HG03097 (cell line): ENCODE measurements around the gene PTGES3L.
"Not testable (repeated sequence)": the region's sequence is repeated elsewhere in the genome, so short reads cannot be mapped to it uniquely, and the experiment has no call there.

Experiments
- ATAC-seq: cut with Tn5 transposase; IDR thresholded peaks from one replicate; pipeline ENCODE4 v1.9.1; 2021; ENCODE audit not compliant: unreplicated experiment, low FRiP score

PTGES3L gene

DNA sequence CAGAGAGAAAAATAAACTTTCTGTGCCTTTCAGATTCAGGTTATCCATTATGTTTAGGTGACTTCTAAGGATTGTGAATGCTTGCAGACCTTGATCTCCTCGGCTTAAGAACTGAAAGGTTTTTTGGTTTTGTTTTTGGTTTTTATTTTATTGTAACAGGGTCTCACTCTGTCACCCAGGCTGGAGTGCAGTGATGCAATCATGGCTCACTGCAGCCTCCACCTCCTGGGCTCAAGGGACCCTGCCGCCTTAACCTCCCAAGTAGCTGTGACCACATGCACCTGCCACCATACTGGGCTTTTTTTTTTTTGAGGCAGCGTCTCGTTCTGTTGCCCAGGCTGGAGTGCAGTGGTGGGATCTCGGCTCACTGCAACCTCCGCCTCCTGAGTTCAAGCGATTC is 56.4 kb downstream of the PTGES3L start:
- ATAC-seq = not testable (repeated sequence)

DNA sequence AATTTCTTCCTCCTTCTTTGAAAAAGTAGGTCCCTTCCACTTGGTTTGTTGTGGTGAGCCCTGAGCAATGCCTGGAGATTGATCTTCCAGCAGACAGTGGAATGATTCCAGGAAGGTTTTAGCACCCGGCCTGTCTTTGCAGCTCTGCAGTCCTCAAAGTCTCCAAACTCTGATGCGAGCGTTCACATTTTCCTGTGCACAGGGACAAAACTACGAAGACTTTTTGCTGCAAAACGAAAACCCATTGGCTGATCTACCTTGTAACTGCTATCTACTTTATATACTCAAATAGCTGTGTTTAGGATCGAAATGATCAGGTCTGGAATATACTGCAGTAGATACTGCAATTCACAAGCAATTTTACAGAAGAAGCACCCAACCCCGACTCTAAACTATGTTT is 57.6 kb downstream of the PTGES3L start:
- ATAC-seq = no peak

DNA sequence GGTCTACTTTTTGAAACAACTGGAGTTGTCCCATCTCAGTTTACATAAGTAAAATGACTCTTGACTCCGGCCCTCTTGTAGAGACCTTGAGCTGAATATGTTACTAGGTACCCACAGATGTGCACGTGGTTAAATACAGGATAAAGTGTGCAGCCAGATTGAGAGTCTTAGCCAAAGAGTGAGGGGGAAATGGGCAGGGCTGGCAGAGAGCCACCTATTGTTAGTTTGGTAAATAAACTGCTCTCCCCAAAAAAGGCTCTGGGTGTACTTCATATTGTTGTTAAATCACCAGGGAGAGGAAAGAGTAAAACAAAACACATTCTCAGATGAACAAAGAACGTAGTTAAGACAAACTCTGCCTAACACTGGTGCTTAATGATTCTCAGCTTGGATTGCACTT is 59.0 kb downstream of the PTGES3L start:
- no peak for ATAC-seq

DNA sequence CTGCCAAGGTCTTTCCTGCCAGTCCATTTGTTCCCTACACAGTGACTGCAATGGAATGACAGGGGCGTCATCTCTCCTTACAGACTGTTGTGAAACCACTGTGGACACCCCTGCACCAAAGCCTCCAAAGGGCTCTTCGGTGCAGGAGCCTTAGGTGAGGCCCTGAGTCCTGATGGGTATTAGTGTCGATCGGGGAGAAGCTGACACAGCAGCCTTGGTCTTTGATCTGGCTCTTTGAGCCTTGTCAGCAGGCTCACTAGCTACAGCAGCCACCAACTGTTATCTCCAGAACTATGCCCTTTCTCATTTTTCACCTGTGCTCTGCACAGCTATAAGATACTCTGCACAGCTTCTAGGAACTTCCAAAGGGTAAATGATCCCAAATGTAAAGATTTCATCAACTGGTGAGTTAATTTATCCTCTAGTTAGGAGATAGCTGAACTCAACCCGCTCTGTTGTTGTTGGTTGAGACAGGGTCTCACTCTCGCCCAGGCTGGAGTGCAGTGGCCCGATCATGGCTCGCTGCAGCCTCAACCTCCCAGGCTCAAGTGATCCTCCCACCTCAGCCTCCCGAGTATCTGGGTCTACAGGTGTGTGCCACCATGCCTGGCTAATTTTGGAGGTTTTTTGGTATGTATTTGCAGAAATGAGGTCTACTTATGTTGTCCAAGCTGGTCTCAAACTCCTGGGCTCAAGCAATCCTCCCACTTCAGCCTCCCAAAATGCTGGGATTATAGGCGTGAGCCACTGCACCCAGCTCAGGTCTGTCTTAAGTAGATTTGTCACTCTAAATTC is 59.6 kb downstream of the PTGES3L start:
- ATAC-seq = no peak

DNA sequence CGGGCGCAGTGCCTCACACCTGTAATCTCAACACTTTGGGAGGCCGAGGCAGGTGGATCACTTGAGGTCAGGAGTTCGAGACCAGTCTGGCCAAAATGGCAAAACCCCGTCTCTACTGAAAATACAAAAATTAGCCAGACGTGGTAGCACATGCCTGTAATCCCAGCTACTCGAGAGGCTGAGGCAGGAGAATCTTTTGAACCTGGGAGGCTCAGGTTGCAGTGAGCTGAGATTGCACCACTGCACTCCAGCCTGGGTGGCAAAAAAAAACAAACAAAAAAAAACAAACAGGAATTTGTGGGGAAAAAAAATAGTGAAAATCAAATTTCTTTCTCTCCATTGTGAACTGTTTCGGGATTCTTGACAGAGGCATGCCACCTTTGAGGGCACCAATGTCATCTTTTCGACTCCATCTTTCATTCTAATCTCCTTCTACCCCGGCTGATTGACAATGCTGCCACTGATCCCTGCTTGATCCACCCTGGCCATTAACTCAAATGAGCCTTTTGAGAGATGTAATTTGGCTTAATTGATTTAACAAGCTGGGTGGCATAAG is 60.3 kb downstream of the PTGES3L start:
- not testable (repeated sequence) for ATAC-seq

DNA sequence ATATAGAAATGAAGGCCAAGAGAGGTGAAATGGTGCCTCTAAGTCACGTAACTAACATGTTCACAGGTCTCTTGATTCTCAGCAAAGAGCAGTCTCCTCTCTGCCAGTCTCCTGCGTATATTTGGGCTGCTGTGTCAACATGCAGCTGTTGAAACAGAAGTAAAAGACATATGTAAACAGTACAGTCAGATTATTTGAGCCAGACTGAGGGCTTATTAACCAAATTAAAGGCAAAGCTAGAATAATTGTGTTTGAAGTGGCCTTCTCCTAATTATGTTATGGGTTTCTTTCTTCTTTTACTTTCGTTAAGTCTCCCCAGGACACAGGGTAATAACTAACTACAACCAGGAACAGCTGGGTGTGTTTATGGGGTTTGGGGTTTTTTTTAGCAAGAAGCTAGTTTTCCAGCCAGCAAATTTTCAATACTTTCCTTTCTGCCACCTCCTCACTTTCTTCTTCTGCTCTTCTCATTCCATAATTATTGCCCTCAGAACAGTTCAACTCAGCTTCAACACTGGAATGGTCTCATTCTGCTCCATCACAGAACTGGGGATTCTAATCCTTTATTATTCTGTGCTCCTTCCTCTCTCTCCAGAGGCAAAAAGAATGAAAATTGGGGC is 60.9 kb downstream of the PTGES3L start:
- no peak for ATAC-seq
